Measurements from ENCODE around the gene ATP6V1D. TPM values are rescaled to one million over a fixed set of nuclear protein-coding genes. Genes with fewer than 3 reads are reported as not detected.

Gene ATP6V1D
- total RNA-seq, 1 donor from 2014 or later, result 55.5 TPM

GRCh38 chr14:67385618-67386017, 26.0 kb upstream of the ATP6V1D start:
- Mint-ChIP-seq H3K36me3 (ENCODE audit: low read depth, unreplicated experiment) (peaks cover 11% of the 10 kb centered on the region), H3K4me3 (ENCODE audit: unreplicated experiment) (no peak overlapping the region), H3K27me3 (ENCODE audit: unreplicated experiment) (no peaks in the 10 kb centered on the region), H3K9me3 (ENCODE audit: unreplicated experiment) (no peaks in the 10 kb centered on the region), H3K4me1 (ENCODE audit: unreplicated experiment) (peaks cover 10% of the 10 kb centered on the region), H3K27ac (ENCODE audit: unreplicated experiment) (no peak overlapping the region)
- no peak for DNase-seq (ENCODE audit: low spot score)
- TF ChIP-seq CTCF (IDR thresholded peaks at IDR 0.05; ENCODE audit: unreplicated experiment), result no peak

- no peak for DNase-seq (ENCODE audit: low spot score)
- no peak overlapping the region for H3K27ac Mint-ChIP-seq (ENCODE audit: unreplicated experiment)
- no peak for TF ChIP-seq CTCF (IDR thresholded peaks at IDR 0.05; ENCODE audit: unreplicated experiment)
- H3K9me3 Mint-ChIP-seq (ENCODE audit: unreplicated experiment), result no peaks in the 10 kb centered on the region
- H3K36me3 Mint-ChIP-seq (ENCODE audit: low read depth, unreplicated experiment), result peaks cover 11% of the 10 kb centered on the region
- no peaks in the 10 kb centered on the region for H3K27me3 Mint-ChIP-seq (ENCODE audit: unreplicated experiment)
- H3K4me1 Mint-ChIP-seq (ENCODE audit: unreplicated experiment), result peaks cover 5% of the 10 kb centered on the region
- H3K4me3 Mint-ChIP-seq (ENCODE audit: unreplicated experiment), result no peak overlapping the region
Measured at GRCh38 chr14:67385120-67385519, 25.5 kb upstream of the ATP6V1D start.

GRCh38 chr14:67377916-67378315, 18.3 kb upstream of the ATP6V1D start:
- H3K9me3 Mint-ChIP-seq (ENCODE audit: unreplicated experiment), result no peaks in the 10 kb centered on the region
- no peak for DNase-seq (ENCODE audit: low spot score)
- H3K27ac Mint-ChIP-seq (ENCODE audit: unreplicated experiment), result no peak overlapping the region
- H3K36me3 Mint-ChIP-seq (ENCODE audit: low read depth, unreplicated experiment), result peaks cover 26% of the 10 kb centered on the region
- no peaks in the 10 kb centered on the region for H3K4me1 Mint-ChIP-seq (ENCODE audit: unreplicated experiment)
- H3K4me3 Mint-ChIP-seq (ENCODE audit: unreplicated experiment), result no peak overlapping the region
- no peaks in the 10 kb centered on the region for H3K27me3 Mint-ChIP-seq (ENCODE audit: unreplicated experiment)
- no peak for TF ChIP-seq CTCF (IDR thresholded peaks at IDR 0.05; ENCODE audit: unreplicated experiment)

- H3K36me3 Mint-ChIP-seq (ENCODE audit: low read depth, unreplicated experiment), result peaks cover 28% of the 10 kb centered on the region
- DNase-seq (ENCODE audit: low spot score), result no peak
- no peak for TF ChIP-seq CTCF (IDR thresholded peaks at IDR 0.05; ENCODE audit: unreplicated experiment)
- no peaks in the 10 kb centered on the region for H3K9me3 Mint-ChIP-seq (ENCODE audit: unreplicated experiment)
- no peaks in the 10 kb centered on the region for H3K4me1 Mint-ChIP-seq (ENCODE audit: unreplicated experiment)
- no peak overlapping the region for H3K27ac Mint-ChIP-seq (ENCODE audit: unreplicated experiment)
- no peaks in the 10 kb centered on the region for H3K27me3 Mint-ChIP-seq (ENCODE audit: unreplicated experiment)
- no peak overlapping the region for H3K4me3 Mint-ChIP-seq (ENCODE audit: unreplicated experiment)
Measured at GRCh38 chr14:67373347-67373746, 13.7 kb upstream of the ATP6V1D start.

- H3K27me3 Mint-ChIP-seq (ENCODE audit: unreplicated experiment), result no peaks in the 10 kb centered on the region
- no peaks in the 10 kb centered on the region for H3K9me3 Mint-ChIP-seq (ENCODE audit: unreplicated experiment)
- no peak for DNase-seq (ENCODE audit: low spot score)
- TF ChIP-seq CTCF (IDR thresholded peaks at IDR 0.05; ENCODE audit: unreplicated experiment), result no peak
- peaks cover 32% of the 10 kb centered on the region for H3K36me3 Mint-ChIP-seq (ENCODE audit: low read depth, unreplicated experiment)
- no peak overlapping the region for H3K27ac Mint-ChIP-seq (ENCODE audit: unreplicated experiment)
- H3K4me1 Mint-ChIP-seq (ENCODE audit: unreplicated experiment), result no peaks in the 10 kb centered on the region
- no peak overlapping the region for H3K4me3 Mint-ChIP-seq (ENCODE audit: unreplicated experiment)
Measured at GRCh38 chr14:67372833-67373232, 13.2 kb upstream of the ATP6V1D start.
